ENCODE results near the gene PIK3CD. TPM values are rescaled to one million over a fixed set of nuclear protein-coding genes. Genes with fewer than 3 reads are reported as not detected.

The PIK3CD gene
- total RNA-seq, 2 experiments from 2014 or later = 152 to 158 TPM

DNA sequence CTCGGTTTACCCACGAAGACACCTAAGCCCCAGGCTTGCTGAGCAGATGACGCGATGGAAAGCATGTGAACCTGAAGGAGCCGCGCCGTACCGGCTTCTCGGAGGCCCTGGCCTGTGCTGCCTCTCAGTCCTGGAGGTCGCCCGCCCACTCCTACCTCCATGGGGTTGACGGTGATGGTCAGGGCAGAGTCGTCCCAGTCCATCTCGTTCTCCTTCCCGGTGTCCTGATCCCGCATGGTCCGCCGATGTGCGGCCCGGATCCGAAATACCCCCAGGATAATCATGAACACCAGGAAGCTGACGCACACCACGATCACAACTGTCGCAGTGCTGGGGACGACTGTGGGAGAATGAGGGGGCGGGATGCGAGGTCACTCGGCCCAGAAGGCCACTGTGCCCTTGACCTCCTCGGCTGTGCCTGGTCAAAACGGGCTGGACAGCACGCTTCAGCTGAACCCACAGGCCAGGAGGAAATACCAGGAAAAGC, 79.6 kb downstream of the PIK3CD start:
- ChIA-PET CTCF (interaction anchor here (1.2 to 1.4 kb wide), 2 partner anchors 16 to 104 kb away, joined by 3 to 4 read pairs; no protein-coding TSS in a partner anchor), POLR2A (interaction anchor here (1.1 to 1.3 kb wide), 2 partner anchors 13 to 105 kb away, joined by 3 to 4 read pairs; no protein-coding TSS in a partner anchor)
- H3K36me3 Mint-ChIP-seq (ENCODE audit: low read depth) = peaks cover 72% of the 10 kb centered on the region
- DNase-seq = no peak
- peaks cover 55% of the 10 kb centered on the region for H3K4me1 Mint-ChIP-seq (ENCODE audit: low read depth)
- H3K27me3 Mint-ChIP-seq = no peaks in the 10 kb centered on the region
- TF ChIP-seq CTCF (IDR thresholded peaks at IDR 0.05) = no peak
- intact Hi-C loops (cut with micrococcal nuclease) = no loop called here
- ATAC-seq = no peak
- no peaks in the 10 kb centered on the region for H3K9me3 Mint-ChIP-seq
- H3K4me3 Mint-ChIP-seq = peak overlapping the region; percentile 30
- peak overlapping the region; percentile 79 for H3K27ac Mint-ChIP-seq

DNA sequence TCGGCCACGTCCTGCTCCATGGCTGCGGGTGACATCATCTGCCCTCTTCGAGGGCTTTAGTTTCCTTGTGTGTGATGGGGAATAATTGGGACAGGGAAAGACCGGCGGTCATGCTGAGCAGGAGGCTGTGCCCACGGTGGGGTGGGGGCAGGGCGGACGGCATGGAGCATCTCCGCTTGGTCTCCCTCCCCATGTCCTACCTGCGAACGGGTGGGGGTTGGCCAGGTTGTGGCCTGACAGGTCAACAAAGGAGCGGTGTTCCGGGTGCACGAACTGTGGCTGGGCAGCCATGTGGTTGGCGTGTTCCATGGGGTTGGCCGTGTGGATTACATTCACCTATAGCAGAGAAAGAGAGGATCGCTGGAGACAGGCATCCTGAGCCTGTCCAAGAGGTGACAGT, 80.0 kb downstream of the PIK3CD start:
- DNase-seq (no peak), ATAC-seq (no peak)
- POLR2A ChIA-PET = interaction anchor here (1.1 to 1.3 kb wide), 2 partner anchors 14 to 105 kb away, joined by 3 to 4 read pairs; no protein-coding TSS in a partner anchor
- Mint-ChIP-seq H3K4me1 (ENCODE audit: low read depth) (peaks cover 53% of the 10 kb centered on the region), H3K27me3 (no peaks in the 10 kb centered on the region), H3K9me3 (no peaks in the 10 kb centered on the region), H3K36me3 (ENCODE audit: low read depth) (peaks cover 70% of the 10 kb centered on the region), H3K4me3 (no peak overlapping the region), H3K27ac (peak overlapping the region; percentile 39)
- intact Hi-C loops (cut with micrococcal nuclease) = no loop called here
- no peak for TF ChIP-seq CTCF (IDR thresholded peaks at IDR 0.05)
- CTCF ChIA-PET = interaction anchor here (1.2 to 1.4 kb wide), 2 partner anchors 15 to 105 kb away, joined by 3 to 4 read pairs; no protein-coding TSS in a partner anchor

DNA sequence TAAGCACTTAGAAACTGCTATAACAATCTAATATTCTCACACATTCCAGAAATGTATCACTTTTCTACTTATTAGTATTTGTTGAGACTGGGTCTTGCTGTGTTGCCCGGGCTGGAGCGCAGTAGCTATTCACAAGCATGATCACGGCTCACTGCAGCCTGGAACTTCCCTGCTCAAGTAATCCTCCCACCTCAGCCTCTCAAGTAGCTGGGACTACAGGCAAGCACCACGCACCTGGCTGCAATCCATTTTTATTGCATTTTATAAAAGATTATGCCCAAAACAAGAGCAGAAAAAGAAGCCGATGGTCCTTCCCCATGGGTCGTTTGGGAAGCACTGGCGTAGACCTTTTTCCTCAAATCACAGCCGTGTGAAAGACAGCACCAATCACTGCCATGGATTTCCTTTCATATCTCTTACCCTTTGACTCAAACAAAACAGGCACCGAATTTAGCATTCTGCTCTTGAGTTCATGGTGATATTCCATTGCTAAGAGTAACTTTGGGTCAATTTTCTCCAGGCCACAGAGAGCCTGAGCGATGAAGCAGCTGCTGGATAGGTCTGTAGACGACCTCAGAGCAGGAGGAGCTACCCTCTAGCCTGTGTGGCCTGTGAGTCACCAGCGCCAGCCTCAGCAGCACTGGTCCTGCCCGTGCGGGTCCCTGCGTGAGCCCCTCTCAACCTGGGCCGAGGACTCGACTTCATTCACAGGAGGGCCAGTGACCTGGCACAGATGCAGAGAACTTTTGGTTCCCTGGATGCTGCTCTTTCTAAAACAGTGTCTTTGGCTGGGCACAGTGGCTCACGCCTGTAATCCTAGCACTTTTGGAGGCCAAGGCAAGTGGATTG, 80.8 kb downstream of the PIK3CD start:
- no peak for ATAC-seq
- ChIA-PET POLR2A (interaction anchor here (0.9 to 1.3 kb wide), 3 partner anchors 11 to 105 kb away, joined by 3 to 4 read pairs (median 3); no protein-coding TSS in a partner anchor), CTCF (interaction anchor here (1.4 to 1.5 kb wide), 2 partner anchors 55 to 106 kb away, joined by 3 to 4 read pairs; no protein-coding TSS in a partner anchor)
- Mint-ChIP-seq H3K27me3 (no peaks in the 10 kb centered on the region), H3K9me3 (no peaks in the 10 kb centered on the region), H3K4me3 (no peak overlapping the region), H3K27ac (peak overlapping the region; percentile 39), H3K36me3 (ENCODE audit: low read depth) (peaks cover 63% of the 10 kb centered on the region), H3K4me1 (ENCODE audit: low read depth) (peaks cover 50% of the 10 kb centered on the region)
- intact Hi-C loops (cut with micrococcal nuclease) = no loop called here
- DNase-seq = no peak
- no peak for TF ChIP-seq CTCF (IDR thresholded peaks at IDR 0.05)

- DNase-seq (no peak), ATAC-seq (no peak)
- POLR2A ChIA-PET = interaction anchor here (0.9 to 2.3 kb wide), 3 partner anchors 10 to 106 kb away, joined by 3 to 9 read pairs (median 3); no protein-coding TSS in a partner anchor
- peaks cover 43% of the 10 kb centered on the region for H3K4me1 Mint-ChIP-seq (ENCODE audit: low read depth)
- no peak overlapping the region for H3K4me3 Mint-ChIP-seq
- H3K27me3 Mint-ChIP-seq = no peaks in the 10 kb centered on the region
- CTCF ChIA-PET = interaction anchor here (1.5 to 2.1 kb wide), 2 partner anchors 54 to 107 kb away, joined by 3 to 6 read pairs; no protein-coding TSS in a partner anchor
- intact Hi-C loops (cut with micrococcal nuclease) = no loop called here
- TF ChIP-seq CTCF (IDR thresholded peaks at IDR 0.05) = no peak
- H3K9me3 Mint-ChIP-seq = no peaks in the 10 kb centered on the region
- peak overlapping the region; percentile 70 for H3K27ac Mint-ChIP-seq
- peaks cover 56% of the 10 kb centered on the region for H3K36me3 Mint-ChIP-seq (ENCODE audit: low read depth)
Measured at GRCh38 chr1:9733160-9733789, 81.7 kb downstream of the PIK3CD start.
